Stimulated activated naive CD8-positive, alpha-beta T cell treated with anti-CD3 and anti-CD28 coated beads, Interleukin-15, Interleukin-2, amounts not matched to agents 100 ng/mL and 50 ng/mL, for 24 hours (primary cell): ENCODE measurements around the gene RBM41.
A peak's percentile ranks its signal among the peaks of the same experiment; 100 is the strongest.
"Not testable (repeated sequence)": the region's sequence is repeated elsewhere in the genome, so short reads cannot be mapped to it uniquely, and the experiment has no call there.

ENCODE experiments used
- H3K27ac Mint-ChIP-seq: one replicate; pipeline ENCODE4 v1.8.0; 2021; ENCODE audit warnings: mild to moderate bottlenecking, mixed read lengths
- H3K27me3 Mint-ChIP-seq: one replicate; pipeline ENCODE4 v1.8.0; 2021; ENCODE audit warnings: mixed read lengths
- H3K36me3 Mint-ChIP-seq: one replicate; pipeline ENCODE4 v1.8.0; 2021; ENCODE audit warnings: low read depth, mixed read lengths
- H3K4me1 Mint-ChIP-seq: one replicate; pipeline ENCODE4 v1.8.0; 2021; ENCODE audit warnings: low read depth, mixed read lengths
- H3K4me3 Mint-ChIP-seq: one replicate; pipeline ENCODE4 v1.8.0; 2021; ENCODE audit warnings: mild to moderate bottlenecking, mixed read lengths
- H3K9me3 Mint-ChIP-seq: one replicate; pipeline ENCODE4 v1.8.0; 2021; ENCODE audit warnings: mixed read lengths

The RBM41 gene

GRCh38 chrX:107118322-107119147 is at the start of gene RBM41:
TSS of gene RBM41 (minus strand) at chrX:107118822. CDS start at chrX:107118773, 49 bp downstream.
- peak within 1 kb of the TSS; percentile 99 for H3K27ac Mint-ChIP-seq

DNA sequence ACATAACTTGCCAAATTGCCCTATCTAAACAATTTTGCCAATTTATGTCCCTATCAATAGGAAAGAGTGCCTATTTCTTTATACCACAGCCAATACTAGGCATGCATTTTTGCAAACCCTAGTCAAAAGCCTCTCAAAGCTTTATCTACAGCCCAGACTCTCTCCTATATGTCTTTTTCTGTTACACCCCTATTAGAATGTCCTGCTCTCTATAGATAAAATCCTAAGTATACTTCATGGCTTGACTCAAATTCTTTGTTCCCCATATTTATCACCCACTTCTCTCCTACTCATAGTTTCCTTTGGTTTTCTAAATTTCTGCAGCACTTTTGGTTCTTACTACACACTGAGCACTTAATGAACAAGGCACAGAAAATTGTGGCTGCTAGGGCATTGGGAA is 49.6 kb upstream of the RBM41 start:
- H3K27ac Mint-ChIP-seq, result no peak overlapping the region
- no peaks in the 10 kb centered on the region for H3K9me3 Mint-ChIP-seq
- H3K4me3 Mint-ChIP-seq, result no peak overlapping the region
- H3K36me3 Mint-ChIP-seq, result no peaks in the 10 kb centered on the region
- H3K27me3 Mint-ChIP-seq, result no peaks in the 10 kb centered on the region
- no peaks in the 10 kb centered on the region for H3K4me1 Mint-ChIP-seq

More at GRCh38 chrX:107118322-107119147, at the start of gene RBM41:
- H3K9me3 Mint-ChIP-seq, result no peaks in the 10 kb centered on the region
- H3K27me3 Mint-ChIP-seq, result no peaks in the 10 kb centered on the region
- H3K36me3 Mint-ChIP-seq, result peaks cover 30% of the 10 kb centered on the region
- H3K4me1 Mint-ChIP-seq, result peaks cover 24% of the 10 kb centered on the region
- peak within 1 kb of the TSS; percentile 98 for H3K4me3 Mint-ChIP-seq

- no peak overlapping the region for H3K27ac Mint-ChIP-seq
- no peak overlapping the region for H3K4me3 Mint-ChIP-seq
- H3K36me3 Mint-ChIP-seq, result no peaks in the 10 kb centered on the region
- H3K27me3 Mint-ChIP-seq, result no peaks in the 10 kb centered on the region
- H3K4me1 Mint-ChIP-seq, result no peaks in the 10 kb centered on the region
- H3K9me3 Mint-ChIP-seq, result no peaks in the 10 kb centered on the region
Observed at GRCh38 chrX:107167163-107167921, 48.7 kb upstream of the RBM41 start.

DNA sequence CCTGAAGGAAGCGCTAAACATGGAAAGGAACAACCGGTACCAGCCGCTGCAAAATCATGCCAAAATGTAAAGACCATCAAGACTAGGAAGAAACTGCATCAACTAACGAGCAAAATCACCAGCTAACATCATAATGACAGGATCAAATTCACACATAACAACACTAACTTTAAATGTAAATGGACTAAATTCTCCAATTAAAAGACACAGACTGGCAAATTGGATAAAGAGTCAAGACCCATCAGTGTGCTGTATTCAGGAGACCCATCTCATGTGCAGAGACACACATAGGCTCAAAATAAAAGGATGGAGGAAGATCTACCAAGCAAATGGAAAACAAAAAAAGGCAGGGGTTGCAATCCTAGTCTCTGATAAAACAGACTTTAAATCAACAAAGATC is 39.0 kb upstream of the RBM41 start:
- H3K36me3 Mint-ChIP-seq, result not testable (repeated sequence)

GRCh38 chrX:107155621-107156430 is 37.2 kb upstream of the RBM41 start:
- H3K9me3 Mint-ChIP-seq, H3K36me3 Mint-ChIP-seq, H3K27me3 Mint-ChIP-seq, H3K4me1 Mint-ChIP-seq: not testable (repeated sequence)
- Mint-ChIP-seq H3K27ac (peak overlapping the region; percentile 67), H3K4me3 (peak overlapping the region; percentile 66)

More for the DNA sequence above, 39.0 kb upstream of the RBM41 start:
- not testable (repeated sequence) for H3K4me3 Mint-ChIP-seq, H3K9me3 Mint-ChIP-seq, H3K4me1 Mint-ChIP-seq, H3K27ac Mint-ChIP-seq, H3K27me3 Mint-ChIP-seq

DNA sequence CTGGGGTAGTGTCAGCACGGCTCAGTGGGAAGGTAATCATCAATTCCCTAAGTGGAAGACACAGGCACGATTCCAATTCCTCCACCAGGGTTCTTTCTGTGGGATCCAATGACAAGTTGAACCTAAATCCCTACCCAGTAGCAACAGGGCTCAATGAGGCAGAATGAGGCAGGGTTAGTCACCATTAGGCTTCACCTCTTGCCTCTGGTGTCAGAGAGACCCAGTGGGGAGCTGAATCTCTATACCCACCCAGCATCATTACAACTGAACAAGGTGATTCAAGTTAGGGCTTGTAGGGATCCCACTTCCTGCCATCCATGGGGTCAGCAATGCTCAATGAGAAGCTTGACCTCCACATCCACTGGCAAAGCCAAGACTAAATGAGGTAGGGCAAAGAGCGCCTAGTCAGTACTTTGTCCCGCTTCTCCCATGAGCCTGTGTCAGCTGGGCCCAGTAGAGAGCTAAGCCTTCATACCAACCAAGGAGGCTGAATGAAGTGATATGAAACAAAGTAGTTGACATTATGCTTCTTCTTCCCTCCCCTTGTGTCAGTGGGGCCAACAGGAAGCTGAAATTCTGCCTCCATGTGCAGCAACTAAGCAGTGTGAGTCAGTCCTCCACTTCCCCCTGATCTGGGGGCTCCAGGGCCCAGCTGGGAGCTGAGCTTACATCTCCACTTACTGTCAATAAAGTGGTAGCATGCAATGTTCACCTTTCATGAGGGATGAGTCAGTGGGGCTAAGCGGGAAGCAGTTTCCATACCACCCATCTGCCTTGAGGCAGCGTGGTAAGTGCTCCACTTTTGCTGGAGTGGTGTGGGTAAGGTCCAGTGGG is 36.4 kb upstream of the RBM41 start:
- peak overlapping the region; percentile 67 for H3K27ac Mint-ChIP-seq
- no peaks in the 10 kb centered on the region for H3K9me3 Mint-ChIP-seq
- H3K4me3 Mint-ChIP-seq, result peak overlapping the region; percentile 66
- H3K36me3 Mint-ChIP-seq, result no peaks in the 10 kb centered on the region
- no peaks in the 10 kb centered on the region for H3K4me1 Mint-ChIP-seq
- no peaks in the 10 kb centered on the region for H3K27me3 Mint-ChIP-seq

GRCh38 chrX:107153005-107153404 is 34.4 kb upstream of the RBM41 start:
- no peaks in the 10 kb centered on the region for H3K9me3 Mint-ChIP-seq
- no peaks in the 10 kb centered on the region for H3K36me3 Mint-ChIP-seq
- H3K27ac Mint-ChIP-seq, result no peak overlapping the region
- no peak overlapping the region for H3K4me3 Mint-ChIP-seq
- H3K4me1 Mint-ChIP-seq, result no peaks in the 10 kb centered on the region
- no peaks in the 10 kb centered on the region for H3K27me3 Mint-ChIP-seq

DNA sequence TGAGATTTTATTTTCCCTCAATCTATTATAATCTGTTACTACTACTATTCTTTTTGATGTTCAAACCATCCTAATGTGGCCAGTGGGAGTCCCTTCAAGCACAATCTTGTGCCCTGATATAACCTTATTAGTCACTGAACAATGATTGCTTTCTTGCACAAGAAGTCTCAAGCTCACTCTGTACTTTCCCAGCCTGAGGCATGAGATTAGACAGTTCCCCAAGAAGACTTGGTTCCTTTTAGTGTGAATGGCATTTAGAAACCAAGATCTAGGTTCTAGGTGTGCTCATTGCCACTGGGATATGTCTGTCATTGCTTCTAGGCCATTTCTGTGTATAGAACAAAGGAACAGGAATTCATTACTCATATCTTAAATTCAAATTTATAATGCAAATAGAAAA is 28.0 kb upstream of the RBM41 start:
- Mint-ChIP-seq H3K4me1 (no peaks in the 10 kb centered on the region), H3K27ac (no peak overlapping the region), H3K4me3 (no peak overlapping the region), H3K36me3 (no peaks in the 10 kb centered on the region), H3K9me3 (no peaks in the 10 kb centered on the region), H3K27me3 (no peaks in the 10 kb centered on the region)

DNA sequence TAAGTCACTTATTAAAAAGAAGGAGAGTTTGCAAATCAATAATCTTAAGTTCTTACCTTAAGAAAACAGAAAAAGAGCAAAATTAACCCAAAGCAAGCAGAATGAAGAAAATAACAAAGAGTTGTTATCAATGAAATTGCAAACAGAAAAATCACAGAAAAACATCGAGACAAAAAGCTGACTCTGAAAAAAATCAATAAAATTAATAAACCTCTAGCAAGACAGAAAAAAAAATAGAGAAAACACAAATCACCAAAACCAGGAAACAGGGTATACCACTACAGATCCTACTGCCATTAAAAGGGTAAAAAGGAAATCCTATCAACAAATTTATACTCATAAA is 17.3 kb upstream of the RBM41 start:
- H3K27ac Mint-ChIP-seq, result peak overlapping the region; percentile 70

DNA sequence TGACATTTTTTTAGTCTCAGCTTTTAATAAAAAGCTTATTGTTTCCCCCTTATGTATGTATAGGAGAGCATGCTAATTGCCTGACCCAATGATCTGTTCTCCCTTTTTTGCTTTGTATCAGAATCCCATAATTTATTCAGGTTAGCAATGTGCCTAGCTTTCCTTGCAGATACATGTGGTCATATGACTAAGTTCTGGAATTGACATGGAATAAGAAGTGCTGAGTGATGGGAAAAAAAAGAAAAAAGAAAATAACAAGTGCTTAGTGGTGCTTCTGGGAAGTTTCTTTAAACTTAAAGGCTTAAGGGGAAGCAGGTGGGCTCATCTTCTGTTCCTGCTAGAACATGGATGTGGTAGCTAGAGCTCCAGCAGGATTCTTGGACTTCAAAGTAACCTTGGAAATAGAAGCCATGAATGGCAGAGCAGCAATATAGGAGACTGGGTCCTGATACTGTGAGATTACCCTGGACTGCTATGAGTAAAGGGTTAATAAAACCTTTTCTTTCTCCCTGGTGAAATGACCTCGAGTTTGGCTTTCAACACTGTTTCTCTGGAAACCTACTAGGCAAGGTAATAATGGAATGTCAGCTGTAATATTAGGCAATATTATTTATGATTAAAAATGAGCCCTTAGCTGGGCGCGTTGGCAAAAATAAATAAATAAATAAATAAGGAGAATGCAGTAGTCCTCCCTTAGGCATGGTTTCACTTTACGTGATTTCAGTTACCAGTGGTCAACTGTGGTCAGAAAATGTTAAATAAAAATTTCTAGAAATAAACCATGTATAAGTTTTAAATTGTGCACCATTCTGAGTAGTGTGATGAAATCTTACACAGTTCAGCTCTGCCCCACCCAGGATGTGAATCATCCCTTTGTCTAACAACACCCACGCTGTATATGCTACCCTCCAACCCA is 16.7 kb upstream of the RBM41 start:
- Mint-ChIP-seq H3K27ac (peak overlapping the region; percentile 70), H3K4me1 (peaks cover 17% of the 10 kb centered on the region), H3K4me3 (no peak overlapping the region), H3K27me3 (no peaks in the 10 kb centered on the region), H3K9me3 (no peaks in the 10 kb centered on the region), H3K36me3 (no peaks in the 10 kb centered on the region)

More for the DNA sequence above, 17.3 kb upstream of the RBM41 start:
- Mint-ChIP-seq H3K27me3 (no peaks in the 10 kb centered on the region), H3K4me3 (no peak overlapping the region), H3K9me3 (no peaks in the 10 kb centered on the region), H3K4me1 (peaks cover 17% of the 10 kb centered on the region), H3K36me3 (no peaks in the 10 kb centered on the region)

DNA sequence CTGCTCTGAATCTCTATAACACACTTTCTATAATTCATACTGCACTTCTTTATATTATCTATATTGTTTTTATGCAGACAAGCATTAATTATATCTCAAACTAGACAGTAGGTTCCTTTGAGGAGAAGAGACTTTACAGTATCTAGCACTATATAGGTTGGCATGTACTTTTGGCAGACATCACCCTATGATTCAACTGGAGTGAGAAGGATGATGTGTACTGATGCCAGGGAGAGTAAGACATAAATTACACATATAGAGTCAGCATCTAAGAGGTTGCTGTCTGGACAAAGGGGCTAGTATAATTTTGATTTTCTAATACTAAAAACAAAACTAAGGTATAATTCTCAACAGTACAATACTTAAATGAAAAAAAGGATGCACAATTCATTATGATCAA is 5.1 kb upstream of the RBM41 start:
- Mint-ChIP-seq H3K36me3 (no peaks in the 10 kb centered on the region), H3K4me3 (no peak overlapping the region), H3K4me1 (peaks cover 6% of the 10 kb centered on the region), H3K9me3 (no peaks in the 10 kb centered on the region), H3K27ac (no peak overlapping the region), H3K27me3 (no peaks in the 10 kb centered on the region)

DNA sequence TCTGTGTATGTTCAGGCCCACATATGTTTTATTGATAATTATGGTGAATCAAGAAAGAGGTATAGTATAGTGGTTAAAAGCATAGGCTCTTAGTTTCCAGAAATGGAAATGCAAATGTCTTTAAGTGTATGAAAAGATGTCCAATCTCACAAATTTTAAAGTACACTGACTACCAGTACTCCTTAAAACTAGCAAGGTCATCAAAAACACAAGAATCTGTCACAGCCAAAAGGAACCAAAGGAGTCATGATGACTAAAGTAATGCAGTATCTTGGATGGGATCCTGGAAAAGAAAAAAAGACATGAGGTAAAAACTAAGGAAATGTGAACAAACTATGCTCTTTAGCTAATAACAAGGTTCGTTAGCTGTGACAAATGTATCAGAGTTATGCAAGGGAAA is 661 bp upstream of the RBM41 start:
- Mint-ChIP-seq H3K4me3 (peak overlapping the region; percentile 98), H3K36me3 (peaks cover 22% of the 10 kb centered on the region), H3K27me3 (no peaks in the 10 kb centered on the region), H3K9me3 (no peaks in the 10 kb centered on the region), H3K4me1 (peaks cover 21% of the 10 kb centered on the region), H3K27ac (peak overlapping the region; percentile 99)

GRCh38 chrX:107117993-107118321 is 665 bp downstream of the RBM41 start:
- peaks cover 35% of the 10 kb centered on the region for H3K36me3 Mint-ChIP-seq
- no peaks in the 10 kb centered on the region for H3K9me3 Mint-ChIP-seq
- no peaks in the 10 kb centered on the region for H3K27me3 Mint-ChIP-seq
- peaks cover 25% of the 10 kb centered on the region for H3K4me1 Mint-ChIP-seq
- H3K4me3 Mint-ChIP-seq, result peak overlapping the region; percentile 98
- peak overlapping the region; percentile 16 for H3K27ac Mint-ChIP-seq
